ENCODE results near the gene IRX4.
A peak's percentile ranks its signal among the peaks of the same experiment; 100 is the strongest.

IRX4 gene

DNA sequence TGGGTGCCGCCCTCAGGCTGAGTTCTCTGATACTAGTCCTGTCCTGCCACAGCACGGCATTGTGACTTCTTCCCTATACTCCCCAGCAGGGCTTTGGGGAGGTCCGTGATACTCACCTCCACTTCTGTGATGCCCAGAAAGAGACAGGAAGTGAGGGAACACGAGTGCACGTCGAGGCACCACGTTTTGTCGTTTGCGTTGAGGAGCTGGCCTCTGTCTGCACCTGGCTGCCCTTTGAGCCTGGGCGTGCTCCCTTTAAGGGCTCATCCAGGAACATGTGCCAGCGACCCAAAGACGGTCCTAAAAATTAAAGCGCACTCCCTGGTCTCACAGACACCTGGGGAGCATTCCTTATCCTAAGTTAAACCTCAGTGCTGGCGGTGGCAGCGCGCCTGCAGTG, 8.7 kb upstream of the IRX4 start:
- DNase-seq (ENCODE audit: low spot score): no peak

DNA sequence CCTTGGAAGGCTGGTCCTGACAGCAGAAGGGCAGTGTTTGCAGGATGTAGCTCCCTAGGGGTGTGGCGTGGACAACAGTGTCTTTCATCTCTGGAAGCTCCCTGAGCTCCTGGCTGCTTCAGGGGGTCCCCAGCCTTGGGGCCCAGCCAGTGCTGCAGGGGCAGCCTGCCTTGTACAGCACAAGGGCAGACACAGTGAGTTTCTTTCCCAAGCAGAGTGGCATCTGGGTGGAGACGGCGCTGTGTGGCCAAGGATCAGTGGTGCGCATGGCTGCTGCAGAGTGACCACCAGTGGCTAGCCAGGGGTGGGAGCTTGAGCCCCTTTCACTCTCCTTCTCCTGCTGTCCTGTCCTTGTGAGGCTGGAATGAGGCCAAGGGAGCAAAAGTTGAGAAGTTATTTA, 7.6 kb upstream of the IRX4 start:
- DNase-seq (ENCODE audit: low spot score): no peak

- DNase-seq (ENCODE audit: low spot score): no peak
These were observed 6.8 kb upstream of the IRX4 start for GRCh38 chr5:1889321-1890065.

DNA sequence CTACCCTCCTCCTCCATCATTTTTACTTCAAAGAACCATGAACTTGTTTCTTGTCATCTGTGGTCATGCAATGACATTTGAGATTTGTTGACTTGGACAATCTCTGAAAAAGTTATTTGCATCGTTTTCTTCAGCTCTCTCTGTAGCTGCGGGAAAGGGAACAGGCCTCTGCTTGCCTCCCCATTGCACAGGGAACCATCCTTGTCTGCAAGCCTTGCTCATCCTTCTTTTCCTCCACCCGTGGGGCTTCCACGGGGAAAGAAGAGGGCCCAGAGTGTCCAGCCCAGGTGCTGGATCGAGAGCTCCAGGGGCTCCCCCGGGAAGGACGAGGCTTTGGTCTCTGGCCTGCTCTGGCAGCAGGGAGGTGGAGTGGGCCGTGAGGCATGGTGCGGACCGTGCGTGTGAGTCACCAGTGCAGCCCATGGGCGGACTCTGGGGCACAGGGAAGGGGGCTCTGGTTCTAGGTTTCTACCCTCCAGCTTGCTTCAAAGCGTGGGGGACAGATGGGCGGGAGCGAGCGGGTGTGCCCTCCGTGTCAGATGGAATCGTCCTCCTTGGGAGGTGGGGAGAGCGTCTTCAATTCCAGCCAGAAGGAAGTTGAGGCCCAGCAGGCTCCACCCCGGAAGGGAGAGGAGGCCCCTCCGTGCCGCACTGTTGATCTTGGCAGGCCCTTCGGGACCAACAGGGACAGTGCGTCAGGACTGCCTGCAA, 6.0 kb upstream of the IRX4 start:
- DNase-seq (ENCODE audit: low spot score): no peak

DNA sequence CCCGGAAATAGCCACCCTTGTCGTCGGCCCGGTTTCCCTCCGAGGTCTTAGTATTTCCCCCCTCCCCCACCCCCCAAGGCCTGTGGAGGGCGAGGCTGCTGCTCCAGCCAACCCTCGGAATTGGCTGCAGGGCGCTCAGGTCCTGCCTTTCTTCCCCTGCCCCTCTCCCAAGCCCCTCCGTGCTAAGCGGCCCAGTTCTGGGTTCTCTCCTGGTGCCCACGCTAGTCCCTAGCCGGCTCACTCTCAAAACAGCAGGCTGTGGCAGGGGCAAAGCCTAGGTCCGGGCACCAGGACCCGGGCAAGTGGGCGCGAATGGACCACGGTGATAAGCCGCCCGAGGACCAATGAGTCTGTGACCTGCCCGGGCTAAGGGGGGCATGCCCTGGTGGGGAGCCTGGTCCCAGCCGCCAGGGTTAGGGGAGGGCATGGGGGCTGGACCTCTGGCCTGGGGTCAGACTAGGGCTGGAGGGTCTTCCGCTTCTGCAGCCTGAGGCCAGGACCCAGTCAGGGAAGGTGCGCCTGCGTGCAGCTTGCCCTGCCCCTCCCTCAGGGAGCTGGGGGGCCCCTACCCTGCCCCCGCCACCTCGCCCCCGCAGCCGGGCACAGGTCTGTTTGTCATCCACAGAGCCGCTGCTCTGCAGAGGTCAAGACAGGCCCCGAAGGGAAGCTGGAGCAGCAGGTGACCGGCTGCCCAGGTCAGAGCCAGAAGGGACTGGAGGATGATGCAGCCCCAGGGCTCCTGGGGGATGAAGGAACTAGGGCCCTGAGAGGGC, 5.0 kb upstream of the IRX4 start:
- no peak for DNase-seq (ENCODE audit: low spot score)

- no peak for DNase-seq (ENCODE audit: low spot score)
These were observed 4.3 kb upstream of the IRX4 start for GRCh38 chr5:1886846-1887587.

DNA sequence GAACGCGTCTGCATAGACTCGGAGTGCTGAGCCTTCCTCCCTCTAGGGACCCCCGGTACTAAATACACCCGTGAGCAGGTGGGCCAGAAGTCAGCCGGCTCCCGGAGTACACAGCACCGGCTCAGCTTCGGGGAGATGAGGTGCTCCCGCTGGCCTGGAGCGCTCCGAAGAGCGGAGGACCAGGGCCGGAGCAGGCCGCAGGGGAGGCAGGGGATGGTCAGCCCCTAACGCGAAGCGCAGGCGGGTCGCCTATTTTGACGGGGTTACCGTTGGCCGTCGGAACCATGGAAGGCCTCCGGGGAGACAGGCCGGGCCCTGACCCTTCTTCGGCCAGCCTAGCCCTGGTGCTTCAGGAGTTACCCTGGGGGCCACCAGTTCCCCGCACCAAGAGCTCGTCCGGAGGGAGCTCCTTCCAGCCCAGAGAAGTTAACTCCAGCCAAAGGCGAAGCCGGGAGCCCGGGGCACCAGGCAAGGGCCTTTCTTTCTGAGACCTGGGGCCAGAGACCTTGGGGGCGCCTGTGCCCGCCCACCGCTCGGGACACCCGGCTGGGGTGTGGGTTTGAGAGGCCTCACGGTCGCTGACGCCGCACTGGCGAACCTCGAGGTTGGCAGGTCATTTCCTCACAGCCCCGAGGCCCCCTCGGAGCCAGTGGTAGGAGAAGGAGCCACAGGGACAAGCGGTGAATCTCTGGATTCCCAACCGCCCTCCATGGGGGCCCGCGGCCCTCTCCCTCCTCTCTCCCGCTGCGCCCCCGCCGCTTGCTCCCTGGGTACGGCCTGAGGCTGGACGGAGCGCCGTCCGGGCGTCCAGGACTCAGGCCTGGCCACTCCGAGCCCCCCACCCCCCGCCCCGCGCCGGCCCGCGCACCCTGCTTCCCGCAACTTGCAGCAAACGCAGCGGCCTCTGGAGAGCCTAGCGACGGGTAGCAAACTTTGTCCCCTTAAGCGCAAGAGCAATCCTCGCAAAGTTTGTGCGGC, 3.4 kb upstream of the IRX4 start:
- DNase-seq (ENCODE audit: low spot score): no peak

DNA sequence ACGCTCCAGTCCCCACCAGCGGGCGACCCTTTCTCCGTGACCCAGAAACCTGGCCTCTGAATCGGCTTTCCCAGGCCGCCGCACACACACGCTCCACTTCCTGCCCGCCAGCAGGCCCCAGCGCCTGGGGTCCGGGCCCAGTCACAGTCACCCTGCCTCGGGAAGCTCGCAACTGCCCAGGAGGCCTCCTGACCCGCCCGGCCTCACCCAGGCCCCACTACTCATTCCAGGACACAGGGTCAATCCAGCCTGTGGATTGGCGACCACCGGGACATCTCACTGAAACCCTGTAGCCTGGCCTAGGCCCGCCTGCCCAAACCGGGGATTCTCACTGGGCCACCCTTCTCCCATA, 2.7 kb upstream of the IRX4 start:
- no peak for DNase-seq (ENCODE audit: low spot score)

DNA sequence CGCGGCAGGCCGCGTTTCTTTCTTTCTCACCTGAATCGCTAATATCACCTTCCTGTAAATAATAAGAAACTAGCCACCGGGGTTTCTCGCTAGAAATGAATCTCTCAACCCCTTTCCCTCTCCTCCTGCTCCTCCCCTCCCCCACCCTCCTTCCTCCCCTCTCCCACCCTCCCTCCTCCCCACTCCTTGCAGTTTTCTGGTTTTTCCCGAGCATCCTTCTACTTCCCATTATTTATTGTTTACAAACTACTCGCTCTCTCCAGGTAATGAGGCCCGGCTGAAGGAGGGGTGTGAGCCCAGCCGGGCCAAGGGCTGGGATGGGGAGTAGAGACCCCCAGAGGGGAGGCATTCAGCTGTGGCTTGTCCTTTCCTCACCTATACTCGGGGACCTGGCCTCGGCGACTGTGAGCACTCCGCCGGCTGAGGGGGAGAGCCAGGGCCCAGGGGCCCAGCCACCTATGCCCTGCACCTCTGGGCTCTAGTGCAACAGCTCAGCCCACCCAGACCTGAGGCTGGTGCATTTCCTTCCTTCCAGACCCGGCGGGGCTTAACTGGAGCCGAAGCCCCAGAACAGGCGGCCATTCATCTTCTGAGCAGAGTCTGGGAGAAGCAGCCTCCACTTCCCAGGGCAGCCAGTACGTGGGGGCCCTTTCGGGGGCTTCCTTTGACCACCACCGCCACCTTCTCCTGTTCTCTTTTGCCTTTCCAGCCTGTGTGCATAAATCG, 2.1 kb upstream of the IRX4 start:
- DNase-seq (ENCODE audit: low spot score): no peak

- no peak for DNase-seq (ENCODE audit: low spot score)
These were observed 1.4 kb upstream of the IRX4 start for GRCh38 chr5:1883925-1884677.

GRCh38 chr5:1883120-1883924, 597 bp upstream of the IRX4 start:
- no peak for DNase-seq (ENCODE audit: low spot score)

DNA sequence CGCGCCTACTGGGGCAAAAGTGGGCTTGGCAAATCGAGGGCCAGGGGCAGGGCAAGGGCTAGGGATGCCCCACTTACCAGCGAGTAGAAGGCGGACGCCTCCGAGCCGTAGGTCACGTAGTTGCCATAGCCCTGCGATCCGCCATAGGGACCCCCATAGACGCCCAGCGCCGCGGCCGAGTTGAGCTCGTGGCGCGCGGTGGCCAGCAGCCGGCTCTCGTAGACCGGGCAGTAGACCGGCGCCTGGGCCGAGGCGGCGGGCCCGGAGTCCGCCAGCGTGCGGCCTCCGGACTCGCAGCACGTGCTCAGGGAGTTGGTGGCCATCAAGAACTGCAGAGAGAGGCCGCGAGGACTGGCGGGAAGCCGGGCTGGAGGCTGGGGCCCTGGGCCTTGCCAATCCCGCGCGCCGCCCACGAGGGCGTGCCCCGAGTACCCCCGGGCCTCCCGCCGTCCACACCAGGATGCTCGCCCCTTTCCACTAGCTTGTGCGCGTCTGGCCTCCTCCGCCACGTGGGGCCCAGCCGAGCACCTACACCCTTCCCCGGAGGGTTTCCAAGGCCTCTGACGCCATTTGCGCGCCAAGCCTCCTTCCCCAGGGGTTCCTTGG, 891 bp downstream of the IRX4 start:
- no peak for DNase-seq (ENCODE audit: low spot score)

GRCh38 chr5:1881098-1881572, 1.6 kb downstream of the IRX4 start:
- DNase-seq (ENCODE audit: low spot score): peak; percentile 40

DNA sequence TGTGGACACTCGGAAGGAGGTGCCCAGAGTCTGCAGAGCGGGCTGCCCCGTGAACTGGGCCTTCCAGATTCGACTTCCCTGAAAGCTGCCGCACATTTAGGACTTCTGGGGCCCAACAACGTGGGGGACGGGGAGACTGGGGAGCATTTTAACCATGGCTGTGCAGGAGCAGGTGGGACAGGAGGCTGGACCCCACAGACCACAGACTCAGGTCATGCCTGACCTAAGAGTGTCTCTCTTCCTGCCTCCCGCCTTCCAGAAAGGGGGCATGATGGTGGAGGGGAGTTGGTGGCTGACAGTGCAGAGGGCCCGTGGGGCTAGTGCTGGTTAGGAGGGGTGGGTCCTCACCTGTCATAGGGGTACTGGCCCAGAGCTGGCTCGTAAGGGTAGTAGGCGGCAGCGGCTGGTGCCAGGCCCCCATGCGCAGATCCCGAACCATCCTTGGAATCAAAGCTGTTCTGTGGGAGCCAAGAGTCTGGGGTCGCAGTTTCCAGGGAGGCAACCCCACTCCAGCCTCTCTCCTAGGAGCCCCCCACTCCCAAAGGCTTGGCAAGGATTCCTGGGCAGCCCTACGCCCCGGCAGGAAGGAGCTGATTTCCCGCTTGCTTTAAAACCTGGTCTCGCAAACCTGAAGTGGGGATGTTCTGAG, 2.2 kb downstream of the IRX4 start:
- no peak for DNase-seq (ENCODE audit: low spot score)

- no peak for DNase-seq (ENCODE audit: low spot score)
These were observed 3.1 kb downstream of the IRX4 start for GRCh38 chr5:1879292-1880263.

DNA sequence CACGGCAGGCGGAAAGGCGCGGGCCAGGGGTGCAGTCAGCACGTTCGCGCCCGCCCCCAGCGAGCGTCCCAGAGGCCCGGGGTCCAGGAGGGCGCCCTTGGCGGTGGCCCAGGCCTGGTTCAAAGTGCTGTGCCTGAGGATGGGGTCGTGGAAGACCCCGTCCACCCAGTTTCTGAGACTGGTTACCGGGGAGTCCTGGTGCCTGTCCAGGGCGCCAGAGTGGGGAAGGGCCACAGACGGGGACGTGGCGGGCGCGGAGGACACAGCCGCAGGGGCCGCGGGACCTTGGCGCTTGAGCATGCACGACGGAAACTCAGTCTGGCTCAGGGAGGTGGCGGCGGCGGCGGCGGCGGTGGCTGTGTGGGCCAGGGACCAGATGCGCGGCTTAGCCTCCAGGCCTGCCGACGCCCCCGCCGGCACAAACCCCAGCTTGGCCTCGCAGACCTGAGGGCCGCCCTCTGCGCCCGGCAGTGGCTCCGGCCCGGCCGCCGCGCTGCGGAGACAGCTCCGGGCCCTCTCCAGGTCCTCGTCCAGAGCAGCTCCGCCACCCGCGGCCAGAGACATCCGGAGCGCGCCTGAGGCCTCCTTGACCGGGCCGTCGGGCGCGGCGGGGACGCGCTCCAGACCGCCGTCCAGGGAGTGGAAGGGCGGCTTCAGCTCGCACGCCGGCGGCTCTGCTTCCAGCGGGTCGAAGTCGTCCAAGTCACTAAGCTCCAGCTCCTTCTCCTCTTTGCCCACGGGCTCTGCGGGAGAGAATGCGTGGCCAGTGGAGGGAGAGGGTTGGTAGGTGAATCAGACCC, 4.5 kb downstream of the IRX4 start:
- DNase-seq (ENCODE audit: low spot score): no peak

Data from SW480 (cell line).